ENCODE measurements around the gene SGIP1. TPM values are rescaled to one million over a fixed set of nuclear protein-coding genes. Genes with fewer than 3 reads are reported as not detected.

Gene SGIP1
- total RNA-seq, 2 donors from 2014 or later = 0.07 TPM; not detected in 1

- no peak overlapping the region for H3K27ac Mint-ChIP-seq
- DNase-seq = no peak
- H3K9me3 ChIP-seq (ENCODE audit: control insufficient read depth, low read length, poor library complexity, severe bottlenecking) = no peaks in the 10 kb centered on the region
- no peaks in the 10 kb centered on the region for H3K4me1 Mint-ChIP-seq
- no peak overlapping the region for H3K4me3 Mint-ChIP-seq
- ATAC-seq = no peak
- peaks cover 48% of the 10 kb centered on the region for H3K27me3 Mint-ChIP-seq
- H3K36me3 Mint-ChIP-seq (ENCODE audit: low read depth) = no peaks in the 10 kb centered on the region
Observed at GRCh38 chr1:66607458-66607857, 73.5 kb downstream of the SGIP1 start.

GRCh38 chr1:66613187-66613586 lies 79.2 kb downstream of the SGIP1 start:
- no peak overlapping the region for H3K27ac Mint-ChIP-seq
- DNase-seq (no peak), ATAC-seq (no peak)
- no peaks in the 10 kb centered on the region for H3K9me3 ChIP-seq (ENCODE audit: control insufficient read depth, low read length, poor library complexity, severe bottlenecking)
- H3K27me3 Mint-ChIP-seq = peaks cover 51% of the 10 kb centered on the region
- H3K4me3 Mint-ChIP-seq = no peak overlapping the region
- H3K4me1 Mint-ChIP-seq = peaks cover 2% of the 10 kb centered on the region
- H3K36me3 Mint-ChIP-seq (ENCODE audit: low read depth) = no peaks in the 10 kb centered on the region

- peaks cover 2% of the 10 kb centered on the region for H3K4me1 Mint-ChIP-seq
- no peaks in the 10 kb centered on the region for H3K9me3 ChIP-seq (ENCODE audit: control insufficient read depth, low read length, poor library complexity, severe bottlenecking)
- ATAC-seq (no peak), DNase-seq (no peak)
- no peaks in the 10 kb centered on the region for H3K36me3 Mint-ChIP-seq (ENCODE audit: low read depth)
- peaks cover 34% of the 10 kb centered on the region for H3K27me3 Mint-ChIP-seq
- no peak overlapping the region for H3K4me3 Mint-ChIP-seq
- H3K27ac Mint-ChIP-seq = no peak overlapping the region
Observed at GRCh38 chr1:66617362-66618184, 83.6 kb downstream of the SGIP1 start.

GRCh38 chr1:66618390-66618789 lies 84.4 kb downstream of the SGIP1 start:
- H3K9me3 ChIP-seq (ENCODE audit: control insufficient read depth, low read length, poor library complexity, severe bottlenecking) = no peaks in the 10 kb centered on the region
- no peak for ATAC-seq
- DNase-seq = no peak
- no peak overlapping the region for H3K4me3 Mint-ChIP-seq
- no peaks in the 10 kb centered on the region for H3K36me3 Mint-ChIP-seq (ENCODE audit: low read depth)
- no peaks in the 10 kb centered on the region for H3K4me1 Mint-ChIP-seq
- peaks cover 31% of the 10 kb centered on the region for H3K27me3 Mint-ChIP-seq
- H3K27ac Mint-ChIP-seq = no peak overlapping the region

- no peaks in the 10 kb centered on the region for H3K9me3 ChIP-seq (ENCODE audit: control insufficient read depth, low read length, poor library complexity, severe bottlenecking)
- Mint-ChIP-seq H3K27ac (no peak overlapping the region), H3K4me3 (no peak overlapping the region), H3K27me3 (peaks cover 23% of the 10 kb centered on the region), H3K4me1 (no peaks in the 10 kb centered on the region), H3K36me3 (ENCODE audit: low read depth) (no peaks in the 10 kb centered on the region)
- no peak for ATAC-seq
- no peak for DNase-seq
Observed at GRCh38 chr1:66623812-66624211, 89.9 kb downstream of the SGIP1 start.

- Mint-ChIP-seq H3K4me3 (no peak overlapping the region), H3K36me3 (ENCODE audit: low read depth) (no peaks in the 10 kb centered on the region), H3K4me1 (no peaks in the 10 kb centered on the region), H3K27ac (no peak overlapping the region), H3K27me3 (peaks cover 27% of the 10 kb centered on the region)
- no peaks in the 10 kb centered on the region for H3K9me3 ChIP-seq (ENCODE audit: control insufficient read depth, low read length, poor library complexity, severe bottlenecking)
- ATAC-seq = no peak
- no peak for DNase-seq
Observed at GRCh38 chr1:66624412-66625060, 90.6 kb downstream of the SGIP1 start.

GRCh38 chr1:66626261-66626660 lies 92.3 kb downstream of the SGIP1 start:
- H3K4me3 Mint-ChIP-seq = no peak overlapping the region
- H3K27ac Mint-ChIP-seq = no peak overlapping the region
- peaks cover 27% of the 10 kb centered on the region for H3K27me3 Mint-ChIP-seq

GRCh38 chr1:66628926-66629325 lies 95.0 kb downstream of the SGIP1 start:
- no peaks in the 10 kb centered on the region for H3K4me1 Mint-ChIP-seq

More at GRCh38 chr1:66626261-66626660, 92.3 kb downstream of the SGIP1 start:
- Mint-ChIP-seq H3K4me1 (no peaks in the 10 kb centered on the region), H3K36me3 (ENCODE audit: low read depth) (no peaks in the 10 kb centered on the region)
- DNase-seq = no peak
- no peaks in the 10 kb centered on the region for H3K9me3 ChIP-seq (ENCODE audit: control insufficient read depth, low read length, poor library complexity, severe bottlenecking)
- no peak for ATAC-seq

GRCh38 chr1:66633159-66633558 lies 99.2 kb downstream of the SGIP1 start:
- H3K27ac Mint-ChIP-seq = no peak overlapping the region
- no peaks in the 10 kb centered on the region for H3K4me1 Mint-ChIP-seq
- no peak for DNase-seq
- H3K4me3 Mint-ChIP-seq = no peak overlapping the region
- no peak for ATAC-seq
- H3K9me3 ChIP-seq (ENCODE audit: control insufficient read depth, low read length, poor library complexity, severe bottlenecking) = no peaks in the 10 kb centered on the region
- peaks cover 14% of the 10 kb centered on the region for H3K27me3 Mint-ChIP-seq
- H3K36me3 Mint-ChIP-seq (ENCODE audit: low read depth) = peaks cover 2% of the 10 kb centered on the region

More at GRCh38 chr1:66628926-66629325, 95.0 kb downstream of the SGIP1 start:
- Mint-ChIP-seq H3K36me3 (ENCODE audit: low read depth) (no peaks in the 10 kb centered on the region), H3K27me3 (peaks cover 28% of the 10 kb centered on the region), H3K4me3 (no peak overlapping the region), H3K27ac (no peak overlapping the region)
- no peaks in the 10 kb centered on the region for H3K9me3 ChIP-seq (ENCODE audit: control insufficient read depth, low read length, poor library complexity, severe bottlenecking)
- ATAC-seq (no peak), DNase-seq (no peak)

GRCh38 chr1:66637146-66637545 lies 103.2 kb downstream of the SGIP1 start:
- H3K36me3 Mint-ChIP-seq (ENCODE audit: low read depth) = peaks cover 2% of the 10 kb centered on the region
- no peak for ATAC-seq
- H3K9me3 ChIP-seq (ENCODE audit: control insufficient read depth, low read length, poor library complexity, severe bottlenecking) = no peaks in the 10 kb centered on the region
- DNase-seq = no peak
- no peak overlapping the region for H3K4me3 Mint-ChIP-seq
- no peak overlapping the region for H3K27ac Mint-ChIP-seq
- no peaks in the 10 kb centered on the region for H3K4me1 Mint-ChIP-seq
- peaks cover 20% of the 10 kb centered on the region for H3K27me3 Mint-ChIP-seq

- H3K9me3 ChIP-seq (ENCODE audit: control insufficient read depth, low read length, poor library complexity, severe bottlenecking) = no peaks in the 10 kb centered on the region
- no peak overlapping the region for H3K27ac Mint-ChIP-seq
- H3K36me3 Mint-ChIP-seq (ENCODE audit: low read depth) = no peaks in the 10 kb centered on the region
- DNase-seq = no peak
- ATAC-seq = no peak
- no peaks in the 10 kb centered on the region for H3K4me1 Mint-ChIP-seq
- H3K4me3 Mint-ChIP-seq = no peak overlapping the region
- H3K27me3 Mint-ChIP-seq = peaks cover 25% of the 10 kb centered on the region
Observed at GRCh38 chr1:66641891-66642473, 108.0 kb downstream of the SGIP1 start.

GRCh38 chr1:66642992-66643391 lies 109.0 kb downstream of the SGIP1 start:
- Mint-ChIP-seq H3K27me3 (peaks cover 29% of the 10 kb centered on the region), H3K27ac (no peak overlapping the region), H3K4me1 (no peaks in the 10 kb centered on the region), H3K4me3 (no peak overlapping the region), H3K36me3 (ENCODE audit: low read depth) (no peaks in the 10 kb centered on the region)
- H3K9me3 ChIP-seq (ENCODE audit: control insufficient read depth, low read length, poor library complexity, severe bottlenecking) = no peaks in the 10 kb centered on the region
- no peak for ATAC-seq
- DNase-seq = no peak

GRCh38 chr1:66644331-66644730 lies 110.4 kb downstream of the SGIP1 start:
- peaks cover 39% of the 10 kb centered on the region for H3K27me3 Mint-ChIP-seq
- peaks cover 2% of the 10 kb centered on the region for H3K36me3 Mint-ChIP-seq (ENCODE audit: low read depth)
- H3K27ac Mint-ChIP-seq = no peak overlapping the region
- H3K4me1 Mint-ChIP-seq = no peaks in the 10 kb centered on the region
- H3K9me3 ChIP-seq (ENCODE audit: control insufficient read depth, low read length, poor library complexity, severe bottlenecking) = no peaks in the 10 kb centered on the region
- DNase-seq (no peak), ATAC-seq (no peak)
- H3K4me3 Mint-ChIP-seq = no peak overlapping the region

All from T-helper 17 cell (primary cell).